Muscle of back (tissue), 11 donors: ENCODE data around the gene COLEC12. TPM values are rescaled to one million over a fixed set of nuclear protein-coding genes. Genes with fewer than 3 reads are reported as not detected.
"Not testable (repeated sequence)": the region's sequence is repeated elsewhere in the genome, so short reads cannot be mapped to it uniquely, and the experiment has no call there.

ENCODE experiments used
- DNase-seq, 3 donors: peaks; one replicate each; pipeline versions ENCODE4 v3.0.0 to v3.0.0-alpha.2; 2013
- polyA plus RNA-seq, 10 donors: library from polyadenylated mRNA; unstranded; fragments of 120-200 nt; gene quantifications; one replicate each; pipeline ENCODE4 v1.2.1, GENCODE V29; 2013; ENCODE audit not compliant: insufficient read length in 10 of 10

The COLEC12 gene
- polyA plus RNA-seq, 10 donors = 42.8 to 82.8 (median 56.7) TPM

DNA sequence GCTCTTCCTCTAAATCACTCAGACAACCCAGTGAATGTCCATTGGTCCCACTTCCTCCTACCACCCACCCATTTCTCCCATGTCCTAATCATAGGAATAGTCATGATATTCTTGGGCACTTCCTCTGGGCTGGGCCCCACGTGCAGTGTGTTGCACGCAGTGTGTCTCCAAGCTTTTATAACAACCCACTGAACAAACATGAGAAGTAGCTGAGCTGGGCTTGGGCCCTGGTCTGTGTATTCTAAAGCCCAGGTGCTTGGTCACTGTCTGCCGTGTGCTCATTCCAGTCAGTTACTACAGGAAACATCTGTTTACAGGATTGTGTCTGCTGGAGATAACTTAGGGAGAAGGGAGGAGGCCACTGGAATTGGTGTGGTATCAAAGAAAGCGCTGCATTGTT, 168.5 kb downstream of the COLEC12 start:
- peak in 1 of 3 donors; percentile 65 for DNase-seq

DNA sequence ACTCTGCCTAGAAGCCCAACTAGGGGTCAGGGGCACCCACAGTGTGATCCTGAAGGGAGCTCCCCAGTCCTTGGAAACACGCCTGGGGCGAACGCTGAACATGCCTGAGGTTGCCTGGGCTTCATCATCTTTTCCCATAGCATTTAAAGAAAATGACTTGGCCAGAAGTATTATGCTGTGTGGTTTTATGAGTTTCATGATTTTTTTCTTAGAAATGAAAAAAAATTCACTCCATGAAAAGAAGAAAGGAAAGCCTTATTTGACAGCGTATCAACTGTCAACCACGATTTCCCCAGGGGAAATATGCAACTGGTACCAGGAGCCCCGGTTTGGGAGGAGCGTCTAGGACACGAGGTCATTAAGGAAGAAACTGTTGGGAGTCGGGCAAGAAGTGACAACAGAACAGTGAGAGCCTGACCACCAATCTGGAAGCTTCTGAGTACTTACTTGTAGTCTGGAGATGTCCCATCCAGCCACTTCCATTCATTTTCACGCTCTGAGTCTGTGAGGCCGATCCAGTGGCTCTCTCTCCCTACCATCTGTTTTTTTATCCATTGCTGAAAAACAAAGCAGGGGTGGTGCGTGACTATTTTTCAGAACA, 169.2 kb downstream of the COLEC12 start:
- peak in 2 of 3 donors; percentile 57 to 61 for DNase-seq

DNA sequence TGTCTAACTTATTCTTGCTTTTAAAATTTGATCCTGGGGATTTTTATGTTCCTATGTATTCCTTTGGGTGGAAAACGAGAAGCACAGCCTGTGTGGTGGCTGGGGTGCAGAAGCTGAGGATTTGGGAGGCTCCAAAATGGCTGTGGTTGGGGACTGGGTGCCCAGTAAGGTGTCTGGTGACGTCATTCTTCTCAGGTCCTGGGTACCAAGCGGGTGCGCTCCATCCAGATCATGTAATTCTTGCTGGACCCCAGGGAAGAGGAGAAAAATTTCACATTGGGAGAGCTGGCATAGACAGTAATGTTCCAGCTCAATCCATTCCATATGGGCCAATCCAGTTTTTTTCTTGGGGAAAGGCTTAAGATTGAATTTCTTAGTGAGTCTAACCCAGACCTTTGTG, 171.6 kb downstream of the COLEC12 start:
- DNase-seq = no peak

DNA sequence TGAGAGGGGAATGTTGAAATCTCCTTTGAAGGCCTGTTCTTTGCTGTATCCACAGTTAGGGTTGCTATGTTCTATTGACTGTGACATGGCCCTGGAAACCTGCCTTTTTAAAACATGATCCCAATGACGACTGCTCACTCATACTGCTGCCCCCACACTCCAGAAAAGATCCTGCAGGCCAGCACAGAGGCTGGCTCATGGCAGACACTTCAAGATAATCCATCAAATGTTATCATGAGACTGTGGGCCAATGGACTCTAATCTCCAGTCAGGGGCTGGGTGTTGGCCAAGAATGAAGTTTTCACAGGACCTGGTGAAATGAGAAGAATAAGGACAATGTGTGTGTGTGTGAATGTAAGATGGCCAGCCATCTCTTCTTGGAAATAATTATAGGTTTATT, 173.7 kb downstream of the COLEC12 start:
- no peak for DNase-seq

DNA sequence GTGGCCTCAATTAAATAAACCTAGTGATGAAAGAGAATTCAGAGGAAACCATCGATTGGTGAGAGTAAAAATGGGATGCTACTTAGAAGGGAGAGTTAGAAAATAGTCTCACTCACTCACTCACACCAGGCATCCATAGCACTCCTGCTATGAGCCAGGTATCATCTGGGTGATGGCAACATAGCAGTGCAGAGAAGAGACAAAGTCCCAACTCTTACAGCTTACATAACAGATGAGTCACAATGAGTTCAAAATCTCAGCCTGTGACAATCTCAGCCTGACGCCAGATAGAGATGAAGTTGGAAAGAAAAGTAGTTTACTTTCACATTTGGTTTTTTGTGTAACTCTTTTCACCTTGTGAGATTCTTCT, 177.3 kb downstream of the COLEC12 start:
- no peak for DNase-seq

DNA sequence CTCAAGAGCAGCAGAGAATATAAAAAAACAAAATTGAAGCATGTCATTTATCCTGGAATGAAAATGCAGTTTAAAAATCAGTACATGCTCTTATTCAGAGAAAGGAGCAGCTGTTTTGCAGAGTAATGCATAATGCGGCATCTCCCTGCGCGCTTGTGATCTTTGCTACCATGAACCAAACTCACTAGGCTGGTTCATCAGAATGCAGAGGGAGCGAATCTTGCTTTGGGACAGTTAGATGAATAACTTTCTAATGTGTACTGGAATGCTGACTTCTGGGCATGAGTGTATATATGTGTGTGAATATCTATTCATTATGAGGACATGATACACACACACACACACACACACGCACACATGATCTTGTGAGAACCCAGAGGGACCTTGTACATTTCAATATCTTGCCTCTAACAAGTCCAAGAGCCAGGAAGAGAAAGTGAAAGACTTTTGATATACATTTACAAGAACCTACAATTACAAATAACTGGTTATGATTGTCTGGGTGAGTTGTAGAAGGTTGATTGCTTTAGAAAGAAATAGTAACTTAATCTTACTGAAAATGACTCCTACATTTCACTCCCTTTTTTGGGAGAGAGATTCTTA, 178.5 kb downstream of the COLEC12 start:
- no peak for DNase-seq

DNA sequence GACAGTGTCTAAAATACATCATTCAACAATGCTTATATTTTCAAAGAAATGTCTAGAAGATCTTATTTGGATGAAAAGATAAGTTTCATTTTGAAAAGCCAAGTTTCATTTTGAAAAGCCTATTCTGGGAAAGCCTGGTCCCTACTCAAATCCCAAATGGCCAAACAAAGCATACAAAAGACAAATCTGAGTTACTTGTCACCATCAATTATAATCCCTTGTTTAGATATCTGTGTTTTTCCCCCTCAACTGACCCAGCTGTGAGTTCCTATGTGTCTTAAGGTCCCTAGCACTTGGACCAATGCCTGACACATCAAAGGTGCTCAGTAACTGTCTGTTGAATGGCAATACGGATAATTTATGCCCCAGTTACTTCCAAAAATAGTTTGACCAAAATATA, 180.3 kb downstream of the COLEC12 start:
- DNase-seq = peak in 1 of 3 donors; percentile 29

DNA sequence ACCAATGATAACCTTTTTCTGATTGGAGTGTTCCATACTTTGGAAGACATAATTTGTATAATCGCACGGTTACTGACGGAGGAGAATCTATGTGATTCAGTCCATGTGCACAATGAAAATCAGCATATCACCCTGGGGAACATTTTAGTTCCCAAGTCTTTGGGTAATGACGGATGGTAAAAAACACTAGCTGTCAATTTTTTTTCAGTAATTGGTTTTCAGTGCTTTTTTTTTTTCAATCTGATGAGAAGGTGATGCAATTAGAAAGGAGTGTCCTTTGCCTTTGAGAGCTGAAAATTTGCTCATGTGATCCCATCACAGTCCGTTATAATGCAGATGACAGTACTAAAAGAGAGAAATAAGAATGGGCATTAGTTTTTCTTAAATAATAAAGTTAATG, 180.8 kb downstream of the COLEC12 start:
- no peak for DNase-seq

DNA sequence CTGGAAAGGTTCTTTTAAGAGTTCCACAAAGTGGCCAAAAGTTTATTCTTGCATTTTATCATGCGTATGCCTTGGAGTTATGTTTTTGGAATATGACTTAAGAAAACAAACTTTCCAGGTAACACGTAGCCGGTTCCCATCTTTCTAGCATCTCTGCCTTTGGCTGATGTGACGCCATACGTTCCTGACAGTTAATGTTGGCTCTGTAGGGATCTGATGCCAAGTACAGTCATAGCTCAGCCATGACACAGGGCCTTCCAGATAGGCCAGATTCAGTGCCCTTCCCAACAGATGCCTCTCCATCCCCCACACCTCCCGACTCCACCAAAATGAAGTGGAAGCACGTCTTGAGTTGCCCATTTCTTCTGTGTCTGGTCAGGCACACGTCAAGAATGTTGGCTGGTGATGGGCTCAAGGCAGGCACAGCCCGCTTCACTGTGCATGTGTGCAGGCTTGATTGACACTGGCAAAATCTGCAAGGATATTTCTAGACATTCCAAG, 181.7 kb downstream of the COLEC12 start:
- no peak for DNase-seq

DNA sequence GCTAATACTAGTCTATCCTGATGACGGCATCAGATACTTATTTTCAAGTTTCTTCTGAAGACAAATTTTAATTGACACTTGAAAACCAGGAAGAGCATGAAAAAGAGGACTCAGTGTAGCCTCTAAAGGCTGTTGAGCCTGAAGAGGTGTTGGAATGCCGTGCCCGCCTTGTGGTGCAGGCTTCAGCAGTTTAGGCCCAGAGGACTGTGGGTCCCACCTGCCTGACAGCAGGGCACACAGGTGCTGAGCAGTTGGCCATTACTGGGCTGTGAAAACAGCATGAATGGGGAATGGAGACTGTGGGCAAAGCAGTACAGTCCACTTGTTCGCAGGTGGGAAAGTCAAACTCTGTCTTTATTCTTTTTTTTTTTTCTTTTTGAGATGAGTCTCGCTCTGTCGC, 182.9 kb downstream of the COLEC12 start:
- no peak for DNase-seq

DNA sequence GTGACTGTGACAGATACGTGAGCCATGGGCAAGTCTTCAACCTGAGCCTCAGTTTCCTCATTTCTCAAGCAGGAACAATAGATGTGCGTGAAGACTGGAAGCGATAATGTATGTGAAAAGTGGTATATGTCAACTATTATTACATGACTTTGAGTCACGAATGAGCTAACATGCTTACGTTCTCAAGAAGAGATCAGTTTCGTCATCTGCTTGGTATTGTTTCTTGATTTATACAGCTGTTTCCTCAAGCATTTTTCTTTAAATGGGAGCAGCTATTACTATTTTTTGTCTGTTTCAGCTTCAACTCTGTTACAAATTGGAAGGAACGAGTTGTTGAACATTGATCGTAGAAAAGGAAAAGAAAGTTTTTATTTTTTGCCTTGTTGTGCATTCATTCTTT, 184.1 kb downstream of the COLEC12 start:
- DNase-seq = no peak

DNA sequence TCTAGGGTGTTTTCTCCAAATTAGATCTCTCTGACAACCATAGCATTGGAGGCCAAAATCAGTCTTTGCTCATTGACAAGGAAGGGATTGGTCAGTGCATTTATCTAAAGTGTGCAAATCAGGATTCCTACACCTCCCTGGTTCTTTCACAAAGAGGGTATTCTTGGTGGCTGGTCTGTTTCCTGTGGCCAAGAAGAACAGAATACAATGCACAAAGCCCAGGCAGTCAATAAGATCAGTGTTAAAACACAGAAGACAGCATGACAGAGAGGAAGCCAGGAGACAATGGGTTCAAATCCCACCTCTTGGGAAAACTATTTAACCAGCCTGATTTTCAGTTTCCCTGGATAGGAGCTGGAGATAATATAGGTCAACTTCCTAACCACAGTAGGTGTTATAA, 186.6 kb downstream of the COLEC12 start:
- no peak for DNase-seq

DNA sequence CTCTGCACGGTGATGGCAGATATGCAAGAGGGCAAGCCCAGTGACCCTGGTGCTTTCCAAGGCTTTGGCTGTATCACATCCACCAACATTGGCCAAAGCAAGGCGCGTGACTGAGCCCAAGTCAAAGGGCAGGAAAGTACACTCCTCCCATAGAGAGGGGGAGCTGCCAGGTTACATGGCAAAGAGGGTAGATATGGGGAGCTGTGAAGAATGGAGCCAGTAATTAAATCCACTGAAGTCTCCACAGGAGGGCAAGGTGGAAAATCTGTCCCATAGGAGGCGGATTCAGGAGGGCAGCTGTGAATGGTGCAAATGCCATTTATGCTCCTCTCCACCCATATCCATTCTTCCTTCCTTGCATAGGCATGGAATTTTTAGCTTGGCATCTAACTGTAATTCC, 188.1 kb downstream of the COLEC12 start:
- no peak for DNase-seq

DNA sequence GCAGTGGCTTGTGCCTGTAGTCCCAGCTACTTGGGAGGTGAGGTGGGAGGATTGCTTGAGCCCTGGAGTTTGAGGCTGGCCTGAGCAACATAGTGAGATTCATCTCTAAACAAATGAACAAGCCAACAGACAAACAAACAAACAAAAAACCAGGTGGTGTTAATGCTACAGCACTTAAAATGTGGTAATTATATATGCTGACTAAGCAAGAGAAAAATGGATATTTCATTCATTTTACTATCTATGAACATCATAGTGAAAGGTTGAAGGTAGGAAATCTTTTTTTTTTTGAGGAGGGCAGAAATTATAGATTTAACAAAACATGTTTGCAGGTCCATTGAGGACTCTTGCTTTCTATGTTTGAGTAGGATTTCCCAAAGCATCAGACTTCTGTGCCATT, 190.5 kb downstream of the COLEC12 start:
- DNase-seq = no peak

DNA sequence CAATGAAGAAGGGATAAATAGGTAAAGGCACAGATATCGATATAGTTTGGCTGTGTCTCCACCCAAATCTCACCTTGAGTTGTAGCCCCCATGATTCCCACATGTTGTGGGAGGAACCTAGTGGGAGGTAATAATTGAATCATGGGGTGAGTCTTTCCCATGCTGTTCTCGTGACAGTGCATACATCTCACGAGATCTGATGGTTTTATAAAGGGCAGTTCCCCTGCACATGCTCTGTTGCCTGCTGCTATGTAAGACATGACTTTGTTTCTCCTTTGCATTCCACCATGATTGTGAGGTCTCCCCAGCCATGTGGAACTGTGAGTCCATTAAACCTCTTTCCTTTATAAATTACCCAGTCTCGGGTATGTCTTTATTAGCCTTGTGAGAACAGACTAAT, 192.4 kb downstream of the COLEC12 start:
- not testable (repeated sequence) for DNase-seq

DNA sequence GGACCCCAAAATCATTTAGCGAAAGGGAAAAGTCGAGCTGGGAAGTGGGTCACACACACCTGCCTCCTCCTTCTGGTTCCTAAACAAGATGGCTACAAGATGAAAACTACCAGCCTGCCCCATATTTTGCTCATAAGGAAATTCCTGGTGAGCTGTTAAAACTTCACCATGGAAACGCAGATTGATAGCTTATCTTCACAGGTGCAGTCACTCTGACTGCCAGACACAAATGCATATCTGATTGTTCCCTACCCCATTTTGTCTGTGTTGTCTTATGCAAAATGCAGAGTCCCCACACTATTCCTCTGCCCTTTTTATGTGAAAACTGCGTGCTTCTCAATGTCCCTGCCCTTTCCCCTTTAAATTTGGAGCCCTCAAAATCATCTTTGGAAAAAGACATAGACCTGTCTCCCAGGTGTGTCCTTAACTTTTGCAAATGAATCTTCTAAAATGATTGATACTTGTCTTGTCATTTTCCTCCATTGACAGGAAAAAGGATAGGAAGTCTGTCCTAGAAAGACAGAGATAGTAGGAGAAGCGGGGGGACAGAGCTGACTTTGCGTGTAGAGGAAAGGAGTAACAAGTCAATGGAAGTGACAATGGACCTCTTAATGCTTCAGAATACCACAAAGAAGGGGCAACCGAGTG, 193.8 kb downstream of the COLEC12 start:
- DNase-seq = no peak

DNA sequence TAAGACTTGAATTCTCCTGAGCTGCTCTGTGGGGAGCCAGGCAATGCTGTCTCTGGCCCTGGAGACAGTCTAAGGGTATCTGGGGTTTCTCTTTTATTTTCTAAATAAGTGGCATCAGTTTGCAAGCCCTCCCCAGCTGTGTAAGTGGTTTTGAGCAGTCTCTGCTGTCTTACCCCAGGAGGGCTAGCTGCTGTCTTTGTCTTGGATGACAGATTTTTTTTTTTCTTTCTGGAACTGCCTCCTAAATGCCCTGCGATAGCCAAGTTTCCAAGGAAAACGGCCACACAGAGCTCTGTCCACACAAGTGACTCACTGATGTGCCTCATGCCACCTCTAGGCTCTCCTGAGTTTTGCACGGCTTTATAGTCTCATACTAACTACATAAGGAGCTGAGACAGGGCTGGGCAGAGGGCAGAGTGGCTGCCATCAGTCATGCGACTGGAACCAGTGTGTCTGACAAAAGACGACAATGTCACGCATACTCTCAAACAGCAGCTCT, 195.4 kb downstream of the COLEC12 start:
- DNase-seq = no peak

DNA sequence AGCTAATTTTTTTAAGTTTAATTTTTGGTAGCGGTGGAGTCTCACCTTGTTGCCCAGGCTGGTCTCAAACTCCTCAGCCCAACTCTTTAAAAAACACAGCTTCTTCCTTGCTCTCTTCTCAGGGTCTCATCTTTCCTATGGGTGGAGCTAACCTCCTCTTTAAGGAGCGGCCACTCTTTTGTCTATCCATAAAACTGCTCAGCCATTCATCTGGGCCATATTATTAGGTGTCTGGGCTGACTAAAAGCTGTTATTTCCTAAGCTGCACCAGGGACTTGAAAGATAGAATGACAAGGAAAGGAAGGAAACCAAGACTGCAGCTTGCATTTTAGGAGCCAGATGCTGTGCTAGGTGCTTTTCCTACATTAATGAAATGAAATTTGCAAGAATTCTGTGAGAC, 196.9 kb downstream of the COLEC12 start:
- DNase-seq = no peak

DNA sequence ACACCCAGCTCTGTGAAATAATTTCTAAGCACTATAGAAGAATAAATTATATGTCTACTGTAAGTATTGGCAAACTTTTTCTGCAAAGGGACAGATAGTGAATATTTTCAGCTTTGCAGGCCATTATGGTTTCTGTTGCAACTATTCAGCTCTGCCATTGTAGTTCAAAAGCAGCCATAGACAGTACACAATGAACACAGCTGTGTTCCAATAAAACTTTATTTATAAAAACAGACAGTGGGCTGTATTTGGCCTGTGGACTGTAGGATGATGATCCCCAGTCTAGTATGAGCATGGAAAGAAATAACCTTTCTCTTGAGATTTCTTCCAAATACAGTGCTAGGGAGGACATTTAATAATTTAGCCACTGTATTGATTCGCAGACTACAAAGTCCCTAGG, 197.5 kb downstream of the COLEC12 start:
- DNase-seq = no peak

DNA sequence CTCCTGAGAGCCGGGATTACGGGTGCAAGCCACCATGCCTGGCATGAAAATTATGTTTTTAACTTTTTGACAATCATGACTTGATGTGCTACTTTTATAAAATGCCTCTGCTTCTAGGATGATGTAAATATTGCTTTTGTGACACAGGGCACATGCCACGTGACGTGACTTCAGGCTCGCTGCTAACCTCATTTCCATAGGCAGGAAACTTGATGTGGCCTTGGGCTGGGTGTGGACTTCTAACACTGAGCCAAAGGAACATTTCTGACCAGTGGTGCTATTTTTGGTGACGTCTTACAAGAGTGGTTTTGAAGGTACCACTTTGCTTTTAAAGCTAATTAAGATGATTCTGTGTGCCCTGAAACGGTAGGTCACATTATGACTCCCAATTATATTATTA, 198.4 kb downstream of the COLEC12 start:
- no peak for DNase-seq

DNA sequence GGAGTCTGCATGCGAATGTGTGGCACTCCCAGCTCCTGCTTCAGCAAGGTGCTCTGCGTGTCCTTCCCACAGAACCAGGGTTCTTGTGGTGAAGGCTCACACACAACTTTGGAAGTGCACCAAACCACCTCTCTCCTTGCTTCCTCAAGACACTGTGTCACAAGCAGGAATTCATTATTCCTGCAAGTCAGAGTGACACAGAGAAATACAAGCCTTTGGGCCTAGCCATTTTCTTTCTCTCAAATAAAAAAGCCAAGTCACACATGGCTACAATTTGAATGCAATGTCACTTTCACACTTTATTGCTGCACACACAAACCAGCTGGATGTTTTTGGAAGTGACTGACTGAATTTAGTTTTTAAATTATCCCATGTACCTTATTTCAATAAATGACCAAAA, 202.6 kb downstream of the COLEC12 start:
- no peak for DNase-seq

DNA sequence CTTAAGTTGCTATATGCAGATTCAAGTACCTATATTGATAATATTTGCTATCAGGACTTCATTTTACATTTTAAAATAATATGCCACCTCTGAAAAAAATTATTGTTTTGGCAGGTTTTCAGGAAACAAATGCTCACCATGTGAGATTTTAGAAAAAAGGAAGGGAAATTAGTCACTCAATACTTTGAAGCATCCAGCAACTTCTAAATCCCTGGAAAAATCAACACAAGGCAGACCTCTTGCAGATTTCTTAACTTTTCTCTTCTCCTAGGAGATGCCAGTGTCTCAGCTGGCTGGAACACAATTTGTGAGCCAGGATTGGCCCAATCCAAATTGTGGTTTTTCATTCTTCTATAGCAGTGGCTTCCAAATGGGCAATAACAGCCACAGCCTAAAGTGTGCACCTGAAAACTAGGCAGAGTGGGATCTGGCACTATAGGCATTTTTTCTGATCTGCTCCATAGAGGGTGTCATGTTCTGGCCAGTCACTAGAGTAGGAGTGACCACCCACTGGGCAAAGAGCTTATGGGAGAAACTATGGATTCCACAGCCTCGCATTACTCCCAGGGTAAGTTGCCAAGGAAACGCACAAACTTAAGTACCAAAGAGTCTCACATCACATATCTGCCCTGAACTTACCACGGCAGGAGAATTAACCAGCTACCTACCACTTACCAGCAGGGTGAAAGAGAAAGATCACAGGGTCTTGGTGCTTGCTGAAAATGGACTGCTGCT, 204.6 kb downstream of the COLEC12 start:
- DNase-seq = no peak

DNA sequence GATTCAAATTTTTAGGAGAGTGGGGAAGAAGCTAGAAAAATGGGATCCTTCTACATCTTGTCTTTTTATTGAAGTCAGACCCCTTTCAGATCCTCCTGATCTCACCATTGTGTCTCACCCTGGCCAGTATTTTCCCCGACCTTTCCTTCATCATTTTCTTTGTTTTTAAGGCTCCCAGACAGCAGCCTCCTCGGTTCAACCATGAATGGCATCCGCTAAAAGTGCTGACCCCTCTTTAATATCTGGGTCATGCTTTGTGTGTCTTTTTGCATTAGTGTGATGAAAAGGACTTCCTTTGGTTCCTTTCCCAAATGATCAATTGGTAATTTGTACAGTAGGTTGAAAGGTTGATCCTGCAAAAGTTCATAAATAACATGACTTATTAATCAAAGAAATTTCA, 205.9 kb downstream of the COLEC12 start:
- no peak for DNase-seq
